GM18909 (cell line): ENCODE measurements around the gene CRIM1.
A peak's percentile ranks its signal among the peaks of the same experiment; 100 is the strongest.

Experiments used
- ATAC-seq: cut with Tn5 transposase; IDR thresholded peaks from one replicate; pipeline ENCODE4 v1.9.1; 2021; ENCODE audit warnings: mild to moderate bottlenecking; ENCODE audit not compliant: unreplicated experiment, poor library complexity

Gene CRIM1

GRCh38 chr2:36449943-36450392 is 94.4 kb downstream of the CRIM1 start:
- ATAC-seq, result no peak

GRCh38 chr2:36450466-36451196 is 95.1 kb downstream of the CRIM1 start:
- ATAC-seq, result no peak

GRCh38 chr2:36451512-36451911 is 95.9 kb downstream of the CRIM1 start:
- ATAC-seq, result no peak

GRCh38 chr2:36452260-36452659 is 96.7 kb downstream of the CRIM1 start:
- ATAC-seq, result no peak

GRCh38 chr2:36453652-36454051 is 98.1 kb downstream of the CRIM1 start:
- no peak for ATAC-seq

- ATAC-seq, result no peak
Measured at GRCh38 chr2:36455011-36455410, 99.4 kb downstream of the CRIM1 start.

GRCh38 chr2:36455788-36456187 is 100.2 kb downstream of the CRIM1 start:
- no peak for ATAC-seq

GRCh38 chr2:36456227-36457175 is 100.9 kb downstream of the CRIM1 start:
- ATAC-seq, result no peak

GRCh38 chr2:36458106-36458505 is 102.5 kb downstream of the CRIM1 start:
- no peak for ATAC-seq

GRCh38 chr2:36459725-36460137 is 104.2 kb downstream of the CRIM1 start:
- no peak for ATAC-seq

- ATAC-seq, result peak; percentile 81
Measured at GRCh38 chr2:36461039-36461681, 105.6 kb downstream of the CRIM1 start.

- no peak for ATAC-seq
Measured at GRCh38 chr2:36462311-36462935, 106.8 kb downstream of the CRIM1 start.

GRCh38 chr2:36463365-36463764 is 107.8 kb downstream of the CRIM1 start:
- no peak for ATAC-seq

GRCh38 chr2:36464006-36464721 is 108.6 kb downstream of the CRIM1 start:
- ATAC-seq, result no peak

GRCh38 chr2:36466135-36466534 is 110.6 kb downstream of the CRIM1 start:
- ATAC-seq, result no peak

GRCh38 chr2:36468463-36469105 is 113.0 kb downstream of the CRIM1 start:
- no peak for ATAC-seq

- ATAC-seq, result no peak
Measured at GRCh38 chr2:36469106-36469477, 113.5 kb downstream of the CRIM1 start.

- ATAC-seq, result no peak
Measured at GRCh38 chr2:36469710-36470109, 114.1 kb downstream of the CRIM1 start.

- ATAC-seq, result no peak
Measured at GRCh38 chr2:36473230-36473629, 117.7 kb downstream of the CRIM1 start.
